Erythroblast (primary cell): ENCODE data around the gene MAP7.

ENCODE experiments used
- DNase-seq, 2 experiments: peaks; one replicate each; lab custom pipeline; 2025; lab: John Stamatoyannopoulos, UW
- GATA1 ChIP-seq: IDR thresholded peaks from 2 replicates; pipeline ENCODE4 v1.6.1; 2011; ENCODE audit warnings: low read depth, mild to moderate bottlenecking, control low read depth, low read length, moderate library complexity
- POLR2A ChIP-seq: IDR thresholded peaks from 2 replicates; pipeline ENCODE4 v1.6.1; 2011; ENCODE audit warnings: mild to moderate bottlenecking, low read length

MAP7 gene

GRCh38 chr6:136303516-136303915 is 246.7 kb downstream of the MAP7 start:
- TF ChIP-seq GATA1: no peak
- TF ChIP-seq POLR2A: no peak
- DNase-seq: no peak

- TF ChIP-seq POLR2A: no peak
- no peak for TF ChIP-seq GATA1
- DNase-seq: no peak
Measured at GRCh38 chr6:136294621-136295020, 255.6 kb downstream of the MAP7 start.
